K562 (cell line): ENCODE measurements around the gene COX19. TPM values are rescaled to one million over a fixed set of nuclear protein-coding genes. Genes with fewer than 3 reads are reported as not detected.

ENCODE experiments used
- ATAC-seq: fragments of 200-7000 bp; cut with Tn5 transposase; 3 replicates; pipeline ENCODE4 v1.9.1; 2020; ENCODE audit warnings: moderate library complexity
- BruUV-seq: library from RNA; stranded (reverse); fragments of 400-500 nt; replicated peaks from 2 replicates; lab custom pipeline; 2021; lab: Mats Ljungman, UMichigan
- CTCF ChIA-PET: fragments of 300-600 bp; formaldehyde crosslinking; extraction: SDS; loops from one replicate; lab custom pipeline; 2021; ENCODE audit warnings: low intra/inter-chr PET ratio; lab: Yijun Ruan, JAX
- POLR2A ChIA-PET: fragments of 300-600, 350-650 bp; sonication (Branson Sonifier 250); formaldehyde crosslinking; extraction: SDS; loops from one replicate; lab custom pipeline; 2021; ENCODE audit warnings: antibody characterized with exemption, inconsistent platforms; lab: Yijun Ruan, JAX
- DNase-seq, 4 experiments: peaks; one replicate each; pipeline versions ENCODE4 v3.0.0 to v3.0.0-alpha.2; 2011 to 2018; ENCODE audit warnings: low spot score in 3 of 4, mixed read lengths in 3 of 4; ENCODE audit errors: extremely low read depth in 1 of 4
- FAIRE-seq: peaks from 2 replicates; lab custom pipeline; 2011; peaks lifted over from hg19 to GRCh38; lab: Jason Lieb, UNC
- H2AFZ ChIP-seq: 2 replicates; pipeline ENCODE4 v1.6.0; 2011; ENCODE audit warnings: low read depth, low read length, control low read depth, inconsistent platforms
- H3K27ac ChIP-seq: fragments of 200-600 bp; 3 replicates; pipeline ENCODE4 v1.8.0; 2011; ENCODE audit warnings: low read depth, mild to moderate bottlenecking, control low read depth, inconsistent platforms, low read length, moderate library complexity, mixed read lengths; ENCODE audit errors: extremely low read depth
- H3K27me3 ChIP-seq, 2 experiments: fragments of 300-600 bp in 1 of 2; 2 replicates in 1 of 2; 3 replicates in 1 of 2; pipeline versions ENCODE4 v1.6.0 to v1.8.0; 2011; ENCODE audit warnings: inconsistent platforms in 2 of 2, low read length in 2 of 2, mild to moderate bottlenecking in 1 of 2, mixed read lengths in 1 of 2, moderate library complexity in 1 of 2; ENCODE audit not compliant: control insufficient read depth in 2 of 2, insufficient read depth in 2 of 2
- H3K36me3 ChIP-seq: fragments of 300-600 bp; 3 replicates; pipeline ENCODE4 v1.8.0; 2011; ENCODE audit warnings: mild to moderate bottlenecking, low read length, inconsistent platforms; ENCODE audit not compliant: control insufficient read depth, insufficient read depth
- H3K4me1 ChIP-seq, 2 experiments: fragments of 200-600 bp in 1 of 2; replicated peaks in 1 of 2; 2 replicates in 1 of 2; 3 replicates in 1 of 2; pipeline versions ENCODE4 v1.5.1 to v1.8.0; 2011; ENCODE audit warnings: inconsistent platforms in 2 of 2, low read length in 2 of 2, mild to moderate bottlenecking in 1 of 2, mixed read lengths in 1 of 2, moderate library complexity in 1 of 2; ENCODE audit not compliant: control insufficient read depth in 2 of 2, insufficient read depth in 2 of 2
- H3K4me2 ChIP-seq: 2 replicates; pipeline ENCODE4 v1.6.1; 2011; ENCODE audit warnings: low read length, control low read depth, inconsistent platforms, mixed read lengths; ENCODE audit not compliant: insufficient read depth
- H3K4me3 ChIP-seq: fragments of 200-600 bp; sonication (generic), shearing (Covaris generic); 2 replicates; pipeline ENCODE4 v1.5.1; 2016; ENCODE audit warnings: control low read depth, inconsistent platforms
- H3K79me2 ChIP-seq: fragments of 200-600 bp; 3 replicates; pipeline ENCODE4 v1.8.0; 2011; ENCODE audit warnings: low read length, inconsistent platforms; ENCODE audit not compliant: control insufficient read depth, insufficient read depth
- H3K9ac ChIP-seq, 2 experiments: 2 replicates each; pipeline versions ENCODE4 v1.6.0 to v1.6.1; 2011; ENCODE audit warnings: low read depth in 2 of 2, low read length in 2 of 2, control low read depth in 1 of 2, inconsistent platforms in 1 of 2, mild to moderate bottlenecking in 1 of 2, mixed read lengths in 1 of 2; ENCODE audit not compliant: insufficient read depth in 1 of 2
- H3K9me1 ChIP-seq: one replicate; pipeline ENCODE4 v1.6.0; 2011; ENCODE audit warnings: inconsistent platforms, mild to moderate bottlenecking, low read length, moderate library complexity; ENCODE audit not compliant: control insufficient read depth, insufficient read depth
- H3K9me3 ChIP-seq: replicated peaks from 2 replicates; pipeline ENCODE4 v1.5.1; 2011; ENCODE audit warnings: low read depth, low read length, inconsistent platforms; ENCODE audit not compliant: control insufficient read depth, insufficient read depth
- H4K20me1 ChIP-seq: replicated peaks from 2 replicates; pipeline ENCODE4 v1.6.1; 2011; ENCODE audit warnings: low read length, inconsistent platforms, mixed read lengths; ENCODE audit not compliant: control insufficient read depth, insufficient read depth
- ELF2 ChIP-seq: fragments of 250-450 bp; sonication (Bioruptor Pico); IDR thresholded peaks from 2 replicates; pipeline ENCODE4 v1.5.0; 2021; ENCODE audit warnings: mild to moderate bottlenecking
- EZH2 ChIP-seq: IDR thresholded peaks from 2 replicates; pipeline ENCODE4 v1.6.1; 2012; ENCODE audit warnings: low read depth, mild to moderate bottlenecking, inconsistent platforms, low read length, borderline replicate concordance
- MBD2 ChIP-seq: sonication (generic); IDR thresholded peaks from 2 replicates; pipeline ENCODE4 v1.6.1; 2016; ENCODE audit warnings: low read depth, borderline replicate concordance
- NFE2L1 ChIP-seq: fragments of 450-650 bp; IDR thresholded peaks from 2 replicates; pipeline ENCODE4 v1.6.1; 2016; ENCODE audit warnings: missing genetic modification characterization, low read depth, mild to moderate bottlenecking, missing compliant biosample characterization, moderate library complexity, borderline replicate concordance
- TCF7L2 ChIP-seq: fragments of 150-350 bp; IDR thresholded peaks from 2 replicates; pipeline ENCODE4 v1.6.1; 2016; ENCODE audit warnings: low read depth, mild to moderate bottlenecking, low read length, moderate library complexity
- ZBTB1 ChIP-seq: sonication (generic); formaldehyde crosslinking; IDR thresholded peaks from 2 replicates; pipeline ENCODE4 v1.8.1; 2023; ENCODE audit warnings: missing genetic modification reagents, low read depth, mild to moderate bottlenecking, borderline replicate concordance
- ZNF174 ChIP-seq: fragments of 250-450 bp; sonication (Bioruptor Pico); IDR thresholded peaks from 2 replicates; pipeline ENCODE4 v1.4.0; 2020; ENCODE audit warnings: mild to moderate bottlenecking
- WGBS: fragments of 100-300 bp; shearing (Covaris generic); methylation state at CpG from one replicate; pipeline ENCODE4 v1.1.6; 2016; ENCODE audit warnings: low coverage, mixed read lengths; ENCODE audit not compliant: insufficient coverage; ENCODE audit errors: missing lambda C conversion rate; 5-methylcytosine and 5-hydroxymethylcytosine counted together
- in situ Hi-C: fragments of 300-500 bp; cut with MboI; formaldehyde crosslinking; loops from 4 replicates; pipeline ENCODE4 v1.15.0; 2018; ENCODE audit warnings: inconsistent platforms, mixed read lengths
- intact Hi-C: fragments of 100-400 bp; cut with micrococcal nuclease; formaldehyde crosslinking; loops from 2 replicates; pipeline ENCODE4 v1.14.2; 2022
- polyA plus RNA-seq, 8 experiments: library from polyadenylated mRNA; depleted of rRNA in 4 of 8; stranded (reverse) in 5 of 8; unstranded in 3 of 8; fragments of >200 nt; fragmentation: Nextera tagmentation in 2 of 8; fragmentation: Illumina TruSeq in 1 of 8; extraction: Ambion mirVana in 2 of 8; extraction: Trizol in 1 of 8; gene quantifications; 2 replicates each; pipeline versions ENCODE4 v1.2.1 to v1.2.3, GENCODE V29; 2011 to 2014; ENCODE audit warnings: inconsistent platforms in 1 of 8, missing spikeins in 1 of 8
- total RNA-seq, 7 experiments: library from RNA; depleted of rRNA in 6 of 7; stranded (reverse); fragments of >200 nt in 6 of 7; fragmentation: Illumina TruSeq in 2 of 7; extraction: Trizol in 2 of 7; gene quantifications; 2 replicates each; pipeline versions ENCODE4 v1.2.1 to v1.2.3, GENCODE V29; 2011 to 2021; ENCODE audit warnings: low replicate concordance in 1 of 7
- TF ChIP-seq, protein P1 (sequence below): fragments of 250-450 bp; sonication (Bioruptor Pico); IDR thresholded peaks from 2 replicates; pipeline ENCODE4 v1.8.0; 2022; ENCODE audit warnings: inconsistent platforms, mild to moderate bottlenecking, moderate library complexity, borderline replicate concordance
- TF ChIP-seq, protein P2 (sequence below): fragments of 250-450 bp; sonication (Bioruptor Pico); IDR thresholded peaks from 2 replicates; pipeline ENCODE4 v1.8.0; 2021; ENCODE audit warnings: moderate library complexity, mild to moderate bottlenecking, inconsistent platforms
- TF ChIP-seq, protein P3 (sequence below): fragments of 450-650 bp; IDR thresholded peaks from 2 replicates; pipeline ENCODE4 v1.6.1; 2016; ENCODE audit warnings: borderline replicate concordance
- TF ChIP-seq, protein P4 (sequence below): fragments of 250-450 bp; sonication (Bioruptor Pico); IDR thresholded peaks from 2 replicates; pipeline ENCODE4 v1.5.0; 2021

The COX19 gene
- total and polyA plus RNA-seq, 9 of the 15 experiments (the other 6 are each of a cell fraction or from before 2014, with no cell fraction given), result 5.2 to 10.5 (median 7.9) TPM

DNA sequence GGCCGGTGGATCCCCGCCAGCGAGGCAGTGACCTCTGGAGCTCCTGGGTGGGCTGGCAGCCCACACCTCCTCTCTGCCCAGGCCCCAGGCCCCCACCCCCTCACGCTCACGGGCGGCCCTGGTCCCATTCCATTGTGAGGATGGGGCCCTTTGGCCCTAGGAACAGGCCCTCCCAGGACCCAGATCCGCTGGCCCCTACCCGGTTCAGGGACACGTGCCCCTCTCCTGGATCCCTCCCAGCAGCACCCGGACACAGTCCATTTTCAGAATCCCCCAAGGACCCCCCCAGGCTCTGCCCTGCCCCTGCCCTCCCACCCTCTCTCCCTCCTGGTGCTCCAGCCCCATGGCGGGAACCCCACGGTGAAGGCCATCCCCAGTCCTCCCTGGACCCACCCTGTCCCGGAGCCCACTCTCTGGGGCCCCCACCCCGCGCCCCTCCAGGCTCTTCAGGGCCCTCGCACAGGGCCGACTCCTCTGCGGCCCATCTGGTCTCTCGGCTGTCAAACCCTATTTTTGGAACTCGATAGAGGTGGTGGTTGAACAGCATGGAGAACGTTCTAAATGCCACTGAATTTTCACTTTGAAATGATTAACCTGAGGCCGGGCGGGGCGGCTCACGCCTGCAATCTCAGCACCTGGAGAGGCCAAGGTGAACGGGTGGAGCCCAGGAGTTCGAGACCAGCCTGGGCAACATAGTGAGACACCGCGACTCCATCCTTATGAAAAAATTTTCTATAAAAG, 28.9 kb downstream of the COX19 start:
- H3K27me3 ChIP-seq, result peaks cover 23 to 45% of the 10 kb centered on the region in 2 experiments
- no peaks in the 10 kb centered on the region for H3K36me3 ChIP-seq
- H3K4me3 ChIP-seq, result no peak overlapping the region
- FAIRE-seq (no peak), ATAC-seq (no peak), DNase-seq (no peak)
- no peak overlapping the region for H2AFZ ChIP-seq
- H3K79me2 ChIP-seq, result no peaks in the 10 kb centered on the region
- CTCF ChIA-PET, result no interaction called here
- WGBS, result 21% methylated on average over 18 of the region's 29 CpGs
- H3K27ac ChIP-seq, result no peak overlapping the region
- H4K20me1 ChIP-seq, result 0 out of 2 replicates have a peak, but pooled peaks cover 6% of the 10 kb centered on the region
- H3K9me1 ChIP-seq, result no peaks in the 10 kb centered on the region
- POLR2A ChIA-PET, result interaction anchor here (1.0 kb wide), 2 partner anchors 16 to 18 kb away, joined by 3 to 4 read pairs; no protein-coding TSS in a partner anchor
- in situ Hi-C loops, result no loop called here
- BruUV-seq, result no TSS peak
- H3K4me2 ChIP-seq, result no peak overlapping the region
- no peaks in the 10 kb centered on the region for H3K9me3 ChIP-seq
- intact Hi-C loops, result no loop called here
- peaks cover 0 to 27% of the 10 kb centered on the region in 2 experiments; a peak in 2 of 5 replicates for H3K4me1 ChIP-seq
- H3K9ac ChIP-seq, result no peak overlapping the region
- TF ChIP-seq MBD2 (no peak), TCF7L2 (no peak), ELF2 (CRISPR knock-in tag) (no peak), NFE2L1 (tag) (no peak), EZH2 (no peak), ZBTB1 (CRISPR knock-in tag) (no peak), ZNF174 (CRISPR knock-in tag) (no peak)
- TF ChIP-seq, protein P1, sequence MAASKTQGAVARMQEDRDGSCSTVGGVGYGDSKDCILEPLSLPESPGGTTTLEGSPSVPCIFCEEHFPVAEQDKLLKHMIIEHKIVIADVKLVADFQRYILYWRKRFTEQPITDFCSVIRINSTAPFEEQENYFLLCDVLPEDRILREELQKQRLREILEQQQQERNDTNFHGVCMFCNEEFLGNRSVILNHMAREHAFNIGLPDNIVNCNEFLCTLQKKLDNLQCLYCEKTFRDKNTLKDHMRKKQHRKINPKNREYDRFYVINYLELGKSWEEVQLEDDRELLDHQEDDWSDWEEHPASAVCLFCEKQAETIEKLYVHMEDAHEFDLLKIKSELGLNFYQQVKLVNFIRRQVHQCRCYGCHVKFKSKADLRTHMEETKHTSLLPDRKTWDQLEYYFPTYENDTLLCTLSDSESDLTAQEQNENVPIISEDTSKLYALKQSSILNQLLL (CRISPR knock-in tag), result no peak
- TF ChIP-seq, protein P2, sequence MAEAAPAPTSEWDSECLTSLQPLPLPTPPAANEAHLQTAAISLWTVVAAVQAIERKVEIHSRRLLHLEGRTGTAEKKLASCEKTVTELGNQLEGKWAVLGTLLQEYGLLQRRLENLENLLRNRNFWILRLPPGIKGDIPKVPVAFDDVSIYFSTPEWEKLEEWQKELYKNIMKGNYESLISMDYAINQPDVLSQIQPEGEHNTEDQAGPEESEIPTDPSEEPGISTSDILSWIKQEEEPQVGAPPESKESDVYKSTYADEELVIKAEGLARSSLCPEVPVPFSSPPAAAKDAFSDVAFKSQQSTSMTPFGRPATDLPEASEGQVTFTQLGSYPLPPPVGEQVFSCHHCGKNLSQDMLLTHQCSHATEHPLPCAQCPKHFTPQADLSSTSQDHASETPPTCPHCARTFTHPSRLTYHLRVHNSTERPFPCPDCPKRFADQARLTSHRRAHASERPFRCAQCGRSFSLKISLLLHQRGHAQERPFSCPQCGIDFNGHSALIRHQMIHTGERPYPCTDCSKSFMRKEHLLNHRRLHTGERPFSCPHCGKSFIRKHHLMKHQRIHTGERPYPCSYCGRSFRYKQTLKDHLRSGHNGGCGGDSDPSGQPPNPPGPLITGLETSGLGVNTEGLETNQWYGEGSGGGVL (CRISPR knock-in tag), result no peak
- TF ChIP-seq, protein P3, sequence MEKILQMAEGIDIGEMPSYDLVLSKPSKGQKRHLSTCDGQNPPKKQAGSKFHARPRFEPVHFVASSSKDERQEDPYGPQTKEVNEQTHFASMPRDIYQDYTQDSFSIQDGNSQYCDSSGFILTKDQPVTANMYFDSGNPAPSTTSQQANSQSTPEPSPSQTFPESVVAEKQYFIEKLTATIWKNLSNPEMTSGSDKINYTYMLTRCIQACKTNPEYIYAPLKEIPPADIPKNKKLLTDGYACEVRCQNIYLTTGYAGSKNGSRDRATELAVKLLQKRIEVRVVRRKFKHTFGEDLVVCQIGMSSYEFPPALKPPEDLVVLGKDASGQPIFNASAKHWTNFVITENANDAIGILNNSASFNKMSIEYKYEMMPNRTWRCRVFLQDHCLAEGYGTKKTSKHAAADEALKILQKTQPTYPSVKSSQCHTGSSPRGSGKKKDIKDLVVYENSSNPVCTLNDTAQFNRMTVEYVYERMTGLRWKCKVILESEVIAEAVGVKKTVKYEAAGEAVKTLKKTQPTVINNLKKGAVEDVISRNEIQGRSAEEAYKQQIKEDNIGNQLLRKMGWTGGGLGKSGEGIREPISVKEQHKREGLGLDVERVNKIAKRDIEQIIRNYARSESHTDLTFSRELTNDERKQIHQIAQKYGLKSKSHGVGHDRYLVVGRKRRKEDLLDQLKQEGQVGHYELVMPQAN, result no peak
- TF ChIP-seq, protein P4, sequence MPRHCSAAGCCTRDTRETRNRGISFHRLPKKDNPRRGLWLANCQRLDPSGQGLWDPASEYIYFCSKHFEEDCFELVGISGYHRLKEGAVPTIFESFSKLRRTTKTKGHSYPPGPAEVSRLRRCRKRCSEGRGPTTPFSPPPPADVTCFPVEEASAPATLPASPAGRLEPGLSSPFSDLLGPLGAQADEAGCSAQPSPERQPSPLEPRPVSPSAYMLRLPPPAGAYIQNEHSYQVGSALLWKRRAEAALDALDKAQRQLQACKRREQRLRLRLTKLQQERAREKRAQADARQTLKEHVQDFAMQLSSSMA (CRISPR knock-in tag), result no peak
